HepG2 (cell line): ENCODE measurements around the gene CCER1. TPM values are rescaled to one million over a fixed set of nuclear protein-coding genes. Genes with fewer than 3 reads are reported as not detected.

Experiments
- ATAC-seq: fragments of 200-7000 bp; cut with Tn5 transposase; 3 replicates; pipeline ENCODE4 v1.9.1; 2020; ENCODE audit warnings: mild to moderate bottlenecking, moderate library complexity
- BruUV-seq: library from RNA; stranded (reverse); fragments of 400-500 nt; replicated peaks from 2 replicates; lab custom pipeline; 2021; lab: Mats Ljungman, UMichigan
- CTCF ChIA-PET: fragments of 300-600 bp; formaldehyde crosslinking; extraction: SDS; loops from one replicate; lab custom pipeline; 2021; ENCODE audit warnings: low total read pairs, inconsistent platforms, low intra/inter-chr PET ratio; lab: Yijun Ruan, JAX
- POLR2A ChIA-PET: fragments of 350-600 bp; sonication (Branson Sonifier 250); formaldehyde crosslinking; loops from one replicate; lab custom pipeline; 2020; ENCODE audit warnings: antibody characterized with exemption, inconsistent platforms; lab: Yijun Ruan, JAX
- DNase-seq: peaks from one replicate; pipeline ENCODE4 v3.0.0-alpha.2; 2015; ENCODE audit warnings: low spot score
- FAIRE-seq: peaks from 3 replicates; lab custom pipeline; 2011; peaks lifted over from hg19 to GRCh38; lab: Jason Lieb, UNC
- H2AFZ ChIP-seq: one replicate; pipeline ENCODE4 v1.6.1; 2011; ENCODE audit warnings: low read length, inconsistent platforms
- H3K27ac ChIP-seq: fragments of 300-600 bp; 3 replicates; pipeline ENCODE4 v1.8.0; 2011; ENCODE audit warnings: mixed run types, mild to moderate bottlenecking, mixed read lengths, low read length, inconsistent platforms; ENCODE audit not compliant: insufficient read depth; ENCODE audit errors: extremely low read length
- H3K27me3 ChIP-seq, 2 experiments: fragments of 200-600 bp in 1 of 2; 2 replicates in 1 of 2; 3 replicates in 1 of 2; pipeline versions ENCODE4 v1.6.0 to v1.8.0; 2011; ENCODE audit warnings: low read length in 2 of 2, mild to moderate bottlenecking in 2 of 2, moderate library complexity in 2 of 2, inconsistent platforms in 1 of 2; ENCODE audit not compliant: insufficient read depth in 2 of 2, control insufficient read depth in 1 of 2
- H3K36me3 ChIP-seq, 2 experiments: fragments of 200-600 bp in 1 of 2; replicated peaks in 1 of 2; 2 replicates in 1 of 2; 3 replicates in 1 of 2; pipeline versions ENCODE4 v1.5.1 to v1.8.0; 2011; ENCODE audit warnings: low read length in 2 of 2, inconsistent platforms in 1 of 2; ENCODE audit not compliant: insufficient read depth in 2 of 2, control insufficient read depth in 1 of 2
- H3K4me1 ChIP-seq: 2 replicates; pipeline ENCODE4 v1.5.1; 2012; ENCODE audit warnings: low read length, inconsistent platforms; ENCODE audit not compliant: insufficient read depth
- H3K4me2 ChIP-seq: 2 replicates; pipeline ENCODE4 v1.6.0; 2011; ENCODE audit warnings: low read depth, low read length, inconsistent platforms
- H3K4me3 ChIP-seq, 3 experiments: fragments of 200-600 bp in 1 of 3; sonication (generic), shearing (Covaris generic) in 1 of 3; replicated peaks in 1 of 3; 2 replicates each; pipeline ENCODE4 v1.5.1; 2011 to 2016; ENCODE audit warnings: low read length in 3 of 3, inconsistent platforms in 2 of 3, low read depth in 2 of 3, mild to moderate bottlenecking in 2 of 3, control low read depth in 1 of 3, mixed read lengths in 1 of 3; ENCODE audit not compliant: insufficient read depth in 1 of 3
- H3K79me2 ChIP-seq: one replicate; pipeline ENCODE4 v1.6.1; 2011; ENCODE audit warnings: low read length, inconsistent platforms; ENCODE audit not compliant: insufficient read depth
- H3K9ac ChIP-seq: 2 replicates; pipeline ENCODE4 v1.6.0; 2011; ENCODE audit warnings: mild to moderate bottlenecking, low read depth, low read length, inconsistent platforms; ENCODE audit not compliant: insufficient read depth
- H3K9me3 ChIP-seq: 2 replicates; pipeline ENCODE4 v1.5.1; 2012; ENCODE audit warnings: mild to moderate bottlenecking, low read length
- H4K20me1 ChIP-seq: 2 replicates; pipeline ENCODE4 v1.6.0; 2011; ENCODE audit warnings: inconsistent platforms, mild to moderate bottlenecking, low read length, moderate library complexity; ENCODE audit not compliant: insufficient read depth
- CEBPB ChIP-seq: IDR thresholded peaks from 2 replicates; pipeline ENCODE4 v1.6.1; 2011; ENCODE audit warnings: low read depth, low read length, improper control_type of control experiment, borderline replicate concordance
- GABPA ChIP-seq, 2 experiments: IDR thresholded peaks; 2 replicates each; pipeline ENCODE4 v1.6.1; 2011 to 2016; ENCODE audit warnings: low read depth in 2 of 2, low read length in 1 of 2, missing biosample characterization in 1 of 2, missing genetic modification characterization in 1 of 2
- HIC2 ChIP-seq: sonication (generic); formaldehyde crosslinking; IDR thresholded peaks from 2 replicates; pipeline ENCODE4 v1.9.0; 2022; ENCODE audit warnings: low read depth, missing genetic modification reagents
- HMG20A ChIP-seq: IDR thresholded peaks from 2 replicates; pipeline ENCODE4 v1.6.1; 2016; ENCODE audit warnings: borderline replicate concordance
- NFE2 ChIP-seq: sonication (generic); formaldehyde crosslinking; IDR thresholded peaks from 2 replicates; pipeline ENCODE4 v1.4.0; 2020; ENCODE audit warnings: missing genetic modification reagents
- NR2F1 ChIP-seq, 2 experiments: fragments of 450-650 bp in 1 of 2; formaldehyde crosslinking in 1 of 2; IDR thresholded peaks; 2 replicates each; pipeline versions ENCODE4 v1.5.0 to v1.6.1; 2016 to 2020; ENCODE audit warnings: mild to moderate bottlenecking in 1 of 2, missing compliant biosample characterization in 1 of 2, missing genetic modification reagents in 1 of 2, moderate library complexity in 1 of 2
- RFXANK ChIP-seq: IDR thresholded peaks from 2 replicates; pipeline ENCODE4 v1.6.1; 2016
- TBP ChIP-seq: sonication (generic); formaldehyde crosslinking; IDR thresholded peaks from 2 replicates; pipeline ENCODE4 v1.5.0; 2020; ENCODE audit warnings: missing genetic modification reagents
- YEATS4 ChIP-seq: sonication (generic); formaldehyde crosslinking; IDR thresholded peaks from 2 replicates; pipeline ENCODE4 v1.4.0; 2020; ENCODE audit warnings: missing genetic modification reagents, borderline replicate concordance
- ZBTB25 ChIP-seq: IDR thresholded peaks from 2 replicates; pipeline ENCODE4 v1.6.1; 2018; ENCODE audit warnings: missing genetic modification reagents
- ZNF18 ChIP-seq: sonication (generic); formaldehyde crosslinking; IDR thresholded peaks from 2 replicates; pipeline ENCODE4 v1.8.0; 2022; ENCODE audit warnings: mild to moderate bottlenecking, missing genetic modification reagents; ENCODE audit not compliant: insufficient replicate concordance
- ZNF570 ChIP-seq: sonication (generic); formaldehyde crosslinking; IDR thresholded peaks from 2 replicates; pipeline ENCODE4 v1.4.0; 2020; ENCODE audit warnings: mild to moderate bottlenecking, missing genetic modification reagents, borderline replicate concordance
- ZNF792 ChIP-seq: IDR thresholded peaks from 2 replicates; pipeline ENCODE4 v1.6.1; 2016
- WGBS: methylation state at CpG from one replicate; pipeline ENCODE4 v1.1.6; 2017; ENCODE audit warnings: low lambda C conversion rate; 5-methylcytosine and 5-hydroxymethylcytosine counted together
- in situ Hi-C: cut with HindIII; loops from 2 replicates; pipeline ENCODE4 v1.10.0; 2017; ENCODE audit warnings: low pct_unique_long_range_greater_than_20kb; ENCODE audit not compliant: extremely low pct_ligation_motif_present
- intact Hi-C: fragments of 100-400 bp; cut with micrococcal nuclease; formaldehyde crosslinking; loops from one replicate; pipeline ENCODE4 v1.10.0; 2022; ENCODE audit not compliant: unreplicated experiment
- polyA plus RNA-seq, 8 experiments: library from polyadenylated mRNA; depleted of rRNA in 3 of 8; stranded (reverse) in 7 of 8; unstranded in 1 of 8; fragments of >200 nt; fragmentation: Illumina TruSeq in 4 of 8; extraction: Trizol in 4 of 8; gene quantifications; 2 replicates each; pipeline versions ENCODE4 v1.2.1 to v1.2.3, GENCODE V29; 2011 to 2016; ENCODE audit warnings: low read depth in 4 of 8, missing spikeins in 1 of 8, mixed read lengths in 1 of 8; ENCODE audit not compliant: insufficient read depth in 1 of 8
- total RNA-seq, 5 experiments: library from RNA; depleted of rRNA; stranded (reverse); fragments of >200 nt; fragmentation: Illumina TruSeq; extraction: Trizol; gene quantifications; 2 replicates each; pipeline ENCODE4 v1.2.3, GENCODE V29; 2016; ENCODE audit warnings: low read depth in 1 of 5

Gene CCER1
- total and polyA plus RNA-seq, 2 of the 13 experiments (the other 11 are each of a cell fraction or from before 2014, with no cell fraction given), result not detected

- TF ChIP-seq GABPA (IDR thresholded peaks at IDR 0.05; ENCODE audit: low read depth, low read length) (no peak), GABPA (CRISPR knock-in tag; IDR thresholded peaks at IDR 0.05; ENCODE audit: low read depth) (no peak), HMG20A (CRISPR knock-in tag) (no peak), YEATS4 (CRISPR knock-in tag) (no peak)
Measured at GRCh38 chr12:90989686-90990111, 34.7 kb upstream of the CCER1 start (continued).

GRCh38 chr12:90987520-90987919, 32.5 kb upstream of the CCER1 start:
- H2AFZ ChIP-seq, result no peak overlapping the region
- CTCF ChIA-PET, result no interaction called here

GRCh38 chr12:90987101-90987500, 32.1 kb upstream of the CCER1 start:
- DNase-seq (no peak), ATAC-seq (no peak), FAIRE-seq (no peak)
- BruUV-seq, result no TSS peak
- 0% methylated on average over 1 of the region's 1 CpG for WGBS
- TF ChIP-seq NFE2 (CRISPR knock-in tag) (no peak), ZNF792 (CRISPR knock-in tag) (no peak), ZBTB25 (CRISPR knock-in tag) (no peak), NR2F1 (CRISPR knock-in tag; IDR thresholded peaks at IDR 0.05) (no peak), ZNF18 (no peak), HIC2 (CRISPR knock-in tag) (no peak), TBP (no peak), RFXANK (CRISPR knock-in tag) (no peak)
- no peaks in the 10 kb centered on the region for H3K36me3 ChIP-seq
- H3K9me3 ChIP-seq, result no peaks in the 10 kb centered on the region
- intact Hi-C loops, result no loop called here
- no peak overlapping the region for H3K4me3 ChIP-seq
- no peaks in the 10 kb centered on the region for H4K20me1 ChIP-seq
- no peaks in the 10 kb centered on the region for H3K79me2 ChIP-seq
- no peak overlapping the region for H3K9ac ChIP-seq
- no peak overlapping the region for H3K4me2 ChIP-seq
- ChIA-PET POLR2A (no interaction called here), CTCF (no interaction called here)
- in situ Hi-C loops, result loop anchor here (10.0 kb wide), 1 partner anchor 118 kb away; no protein-coding TSS in a partner anchor
- H3K4me1 ChIP-seq, result no peaks in the 10 kb centered on the region
- no peak overlapping the region for H3K27ac ChIP-seq
- no peak overlapping the region for H2AFZ ChIP-seq
- H3K27me3 ChIP-seq, result no peaks in the 10 kb centered on the region

More at GRCh38 chr12:90987520-90987919, 32.5 kb upstream of the CCER1 start:
- Histone ChIP-seq H3K27me3 (no peaks in the 10 kb centered on the region), H3K4me2 (no peak overlapping the region), H3K9ac (no peak overlapping the region), H3K36me3 (no peaks in the 10 kb centered on the region), H4K20me1 (no peaks in the 10 kb centered on the region), H3K9me3 (no peaks in the 10 kb centered on the region), H3K4me1 (no peaks in the 10 kb centered on the region), H3K79me2 (no peaks in the 10 kb centered on the region), H3K4me3 (no peak overlapping the region), H3K27ac (no peak overlapping the region)
- BruUV-seq, result no TSS peak
- peak; percentile 47; the same call in 1 of the 3 replicates for ATAC-seq
- POLR2A ChIA-PET, result no interaction called here
- FAIRE-seq, result no peak
- DNase-seq, result no peak
- intact Hi-C loops (no loop called here), in situ Hi-C loops (loop anchor here (10.0 kb wide), 1 partner anchor 117 kb away; no protein-coding TSS in a partner anchor)
- WGBS, result 0% methylated on average over 1 of the region's 1 CpG
- no peak for TF ChIP-seq ZNF570 (CRISPR knock-in tag)
- TF ChIP-seq CEBPB, result peak; percentile 6; the same call in 1 of the 2 replicates
